Measurements from ENCODE around the gene PLVAP. TPM values are rescaled to one million over a fixed set of nuclear protein-coding genes. Genes with fewer than 3 reads are reported as not detected.
A peak's percentile ranks its signal among the peaks of the same experiment; 100 is the strongest.

Gene PLVAP
- total RNA-seq, 1 experiment from 2014 or later, result not detected

DNA sequence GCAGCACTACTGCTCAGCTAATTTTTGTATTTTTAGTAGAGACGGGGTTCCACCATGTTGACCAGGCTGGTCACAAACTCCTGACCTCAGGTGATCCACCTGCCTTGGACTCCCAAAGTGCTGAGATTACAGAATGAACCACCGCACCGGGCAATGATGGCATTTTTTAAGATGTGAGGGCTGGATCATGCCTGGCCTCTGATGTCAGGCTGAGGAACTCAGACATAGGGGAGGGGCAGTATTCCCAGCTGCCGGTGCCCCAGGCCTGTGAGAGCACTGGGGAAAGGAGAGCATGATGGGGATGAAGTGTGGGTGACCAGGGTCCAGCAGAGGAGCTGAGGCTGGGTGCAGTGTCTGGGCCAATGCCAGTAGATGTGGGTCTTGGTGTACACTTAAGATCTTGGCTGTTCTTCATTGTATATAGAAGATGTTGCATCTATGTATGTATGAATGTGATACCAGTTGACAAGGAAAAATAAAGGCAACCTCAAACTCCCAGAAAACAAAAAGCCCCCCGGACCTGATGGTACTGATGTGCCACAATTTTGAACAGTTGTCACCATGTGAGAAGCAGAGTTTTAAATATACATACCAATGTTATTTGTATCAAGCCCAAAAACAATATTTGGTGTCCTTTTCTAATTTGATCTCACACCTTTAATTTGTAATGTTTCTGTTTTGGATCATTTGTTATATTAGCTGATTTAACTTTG lies 3.4 kb upstream of the PLVAP start (continued):
- TF ChIP-seq ZNF281 (CRISPR knock-in tag; IDR thresholded peaks at IDR 0.05) (no peak), NR3C1 (CRISPR knock-in tag; conservative IDR thresholded peaks at IDR 0.05; ENCODE audit: low read depth) (no peak), OVOL2 (CRISPR knock-in tag; IDR thresholded peaks at IDR 0.05; ENCODE audit: borderline replicate concordance) (no peak), PREB (CRISPR knock-in tag; IDR thresholded peaks at IDR 0.05; ENCODE audit: borderline replicate concordance) (no peak), ZNF671 (CRISPR knock-in tag; IDR thresholded peaks at IDR 0.05) (no peak)
- TF ChIP-seq, protein P1, sequence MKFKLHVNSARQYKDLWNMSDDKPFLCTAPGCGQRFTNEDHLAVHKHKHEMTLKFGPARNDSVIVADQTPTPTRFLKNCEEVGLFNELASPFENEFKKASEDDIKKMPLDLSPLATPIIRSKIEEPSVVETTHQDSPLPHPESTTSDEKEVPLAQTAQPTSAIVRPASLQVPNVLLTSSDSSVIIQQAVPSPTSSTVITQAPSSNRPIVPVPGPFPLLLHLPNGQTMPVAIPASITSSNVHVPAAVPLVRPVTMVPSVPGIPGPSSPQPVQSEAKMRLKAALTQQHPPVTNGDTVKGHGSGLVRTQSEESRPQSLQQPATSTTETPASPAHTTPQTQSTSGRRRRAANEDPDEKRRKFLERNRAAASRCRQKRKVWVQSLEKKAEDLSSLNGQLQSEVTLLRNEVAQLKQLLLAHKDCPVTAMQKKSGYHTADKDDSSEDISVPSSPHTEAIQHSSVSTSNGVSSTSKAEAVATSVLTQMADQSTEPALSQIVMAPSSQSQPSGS (CRISPR knock-in tag; IDR thresholded peaks at IDR 0.05; ENCODE audit: borderline replicate concordance, low read depth), result no peak
- TF ChIP-seq, protein P2, sequence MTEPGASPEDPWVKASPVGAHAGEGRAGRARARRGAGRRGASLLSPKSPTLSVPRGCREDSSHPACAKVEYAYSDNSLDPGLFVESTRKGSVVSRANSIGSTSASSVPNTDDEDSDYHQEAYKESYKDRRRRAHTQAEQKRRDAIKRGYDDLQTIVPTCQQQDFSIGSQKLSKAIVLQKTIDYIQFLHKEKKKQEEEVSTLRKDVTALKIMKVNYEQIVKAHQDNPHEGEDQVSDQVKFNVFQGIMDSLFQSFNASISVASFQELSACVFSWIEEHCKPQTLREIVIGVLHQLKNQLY (CRISPR knock-in tag; IDR thresholded peaks at IDR 0.05), result no peak

DNA sequence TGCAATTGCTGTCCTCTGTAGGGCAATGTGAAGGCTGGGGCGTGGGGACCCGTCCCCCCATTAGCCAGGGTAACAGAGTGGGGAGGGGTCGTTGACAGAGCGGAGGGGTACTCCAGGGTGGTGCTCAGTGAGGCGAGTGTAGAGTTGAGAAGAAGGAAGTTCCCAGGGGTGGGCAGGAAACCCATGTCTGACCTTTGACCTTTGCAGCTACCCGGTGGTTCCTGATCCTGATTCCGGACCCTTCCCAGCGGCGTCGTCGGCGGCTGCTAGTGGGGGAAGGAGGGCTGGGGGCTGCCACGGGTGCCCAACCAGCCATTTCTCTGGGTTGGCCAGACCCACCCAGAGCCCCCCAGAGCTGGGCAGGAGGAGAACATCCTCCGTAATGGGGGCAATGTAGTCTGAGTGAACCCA lies 2.1 kb upstream of the PLVAP start:
- peak; percentile 53 for DNase-seq (ENCODE audit: low spot score)
- Mint-ChIP-seq H3K9me3 (peaks cover 8% of the 10 kb centered on the region), H3K4me1 (peaks cover 18% of the 10 kb centered on the region), H3K27ac (peak overlapping the region; percentile 84; the same call in 1 of the 2 replicates), H3K36me3 (peaks cover 9% of the 10 kb centered on the region), H3K4me3 (no peak overlapping the region), H3K27me3 (ENCODE audit: low read depth) (no peaks in the 10 kb centered on the region)
- ChIA-PET POLR2A (interaction anchor here (0.5 kb wide), 1 partner anchor 612 kb away, joined by 4 read pairs; no protein-coding TSS in a partner anchor), CTCF (interaction anchor here (0.6 to 1.7 kb wide), 3 partner anchors 46 to 311 kb away, joined by 3 read pairs; no protein-coding TSS in a partner anchor)
- TF ChIP-seq NR2C2 (CRISPR knock-in tag; IDR thresholded peaks at IDR 0.05) (peak; percentile 57; the same call in 1 of the 2 replicates), ZNF671 (CRISPR knock-in tag; IDR thresholded peaks at IDR 0.05) (no peak), GABPB1 (CRISPR knock-in tag; IDR thresholded peaks at IDR 0.05) (no peak)
- ATAC-seq, result peak; percentile 75

GRCh38 chr19:17378271-17378670 lies 1.1 kb upstream of the PLVAP start:
- Mint-ChIP-seq H3K27me3 (ENCODE audit: low read depth) (no peaks in the 10 kb centered on the region), H3K9me3 (peaks cover 8% of the 10 kb centered on the region), H3K27ac (no peak overlapping the region), H3K36me3 (peaks cover 9% of the 10 kb centered on the region), H3K4me1 (peaks cover 18% of the 10 kb centered on the region), H3K4me3 (no peak overlapping the region)
- ChIA-PET POLR2A (no interaction called here), CTCF (interaction anchor here (1.3 kb wide), 1 partner anchor 8 kb away, joined by 4 read pairs; no protein-coding TSS in a partner anchor)
- ATAC-seq (no peak), DNase-seq (ENCODE audit: low spot score) (no peak)
- TF ChIP-seq NFE2L1 (CRISPR knock-in tag; IDR thresholded peaks at IDR 0.05) (no peak), ZNF281 (CRISPR knock-in tag; IDR thresholded peaks at IDR 0.05) (no peak), FOXP4 (CRISPR knock-in tag; IDR thresholded peaks at IDR 0.05) (no peak), SP1 (CRISPR knock-in tag; conservative IDR thresholded peaks at IDR 0.05) (no peak), STAT6 (CRISPR knock-in tag; conservative IDR thresholded peaks at IDR 0.05; ENCODE audit: low read depth) (no peak), AR (CRISPR knock-in tag; IDR thresholded peaks at IDR 0.05) (no peak)
